DOHH2 (cell line): ENCODE results near the gene MEP1A.

ENCODE experiments used
- H3F3A ChIP-seq: fragments of 200-600 bp; sonication (generic), shearing (Covaris generic); 2 replicates; pipeline ENCODE4 v1.6.0; 2016; ENCODE audit warnings: antibody characterized with exemption, mild to moderate bottlenecking; ENCODE audit not compliant: control insufficient read depth, insufficient read depth
- H3K27ac ChIP-seq: fragments of 200-600 bp; sonication (generic); 2 replicates; pipeline ENCODE4 v1.5.1; 2014; ENCODE audit warnings: low read depth, mild to moderate bottlenecking, low read length, moderate library complexity
- H3K27me3 ChIP-seq: fragments of 200-600 bp; sonication (generic); 2 replicates; pipeline ENCODE4 v1.6.1; 2014; ENCODE audit warnings: mild to moderate bottlenecking, low read length, mixed read lengths; ENCODE audit not compliant: control insufficient read depth
- H3K36me3 ChIP-seq: fragments of 200-600 bp; sonication (generic); 2 replicates; pipeline ENCODE4 v1.6.1; 2014; ENCODE audit warnings: mild to moderate bottlenecking, low read length, moderate library complexity, mixed read lengths; ENCODE audit not compliant: control insufficient read depth
- H3K4me1 ChIP-seq: fragments of 200-600 bp; sonication (generic); 2 replicates; pipeline ENCODE4 v1.6.1; 2014; ENCODE audit warnings: mild to moderate bottlenecking, low read length, mixed read lengths; ENCODE audit not compliant: control insufficient read depth
- H3K4me2 ChIP-seq: fragments of 200-600 bp; sonication (generic); 2 replicates; pipeline ENCODE4 v1.6.0; 2014; ENCODE audit warnings: mild to moderate bottlenecking, low read length, moderate library complexity
- H3K4me3 ChIP-seq: fragments of 200-600 bp; sonication (generic); 2 replicates; pipeline ENCODE4 v1.5.1; 2014; ENCODE audit warnings: mild to moderate bottlenecking, low read length, mixed read lengths
- H3K79me2 ChIP-seq: fragments of 200-600 bp; sonication (generic); 2 replicates; pipeline ENCODE4 v1.6.1; 2014; ENCODE audit warnings: mild to moderate bottlenecking, low read length, mixed read lengths; ENCODE audit not compliant: control insufficient read depth
- H3K9me2 ChIP-seq: fragments of 200-600 bp; sonication (generic); replicated peaks from 2 replicates; pipeline ENCODE4 v1.6.1; 2014; ENCODE audit warnings: mild to moderate bottlenecking, low read length, mixed read lengths; ENCODE audit not compliant: control insufficient read depth
- H3K9me3 ChIP-seq: fragments of 200-600 bp; sonication (generic); 2 replicates; pipeline ENCODE4 v1.6.1; 2014; ENCODE audit warnings: antibody characterized with exemption, low read length, mixed read lengths; ENCODE audit not compliant: control insufficient read depth, insufficient read depth
- H4K20me1 ChIP-seq: fragments of 200-600 bp; sonication (generic); 2 replicates; pipeline ENCODE4 v1.6.0; 2014; ENCODE audit warnings: low read depth, mild to moderate bottlenecking, antibody characterized with exemption, low read length, moderate library complexity; ENCODE audit not compliant: control insufficient read depth, insufficient read depth
- CTCF ChIP-seq: fragments of 200-600 bp; sonication (generic); IDR thresholded peaks from one replicate; pipeline ENCODE4 v1.5.1; 2014; ENCODE audit warnings: antibody characterized with exemption, mild to moderate bottlenecking, low read depth, low read length; ENCODE audit not compliant: poor library complexity, severe bottlenecking
- EZH2phosphoT487 ChIP-seq: fragments of 200-600 bp; sonication (generic); IDR thresholded peaks from 2 replicates; pipeline ENCODE4 v1.6.1; 2017; ENCODE audit warnings: borderline replicate concordance, mild to moderate bottlenecking, antibody characterized with exemption, low read length, moderate library complexity, mixed read lengths

MEP1A gene

GRCh38 chr6:46746696-46747095, 46.5 kb upstream of the MEP1A start, which contains the start of gene ANKRD66:
ANKRD66 (plus strand) TSS chr6:46746933; CDS start chr6:46751949, 5,016 bp downstream.
- Histone ChIP-seq H3K4me2 (no peak within 1 kb of the TSS), H3K79me2 (no peaks in the 10 kb centered on the region), H3K36me3 (no peaks in the 10 kb centered on the region), H3K9me3 (no peaks in the 10 kb centered on the region), H3F3A (no peaks in the 10 kb centered on the region), H3K9me2 (no peaks in the 10 kb centered on the region), H3K27me3 (no peaks in the 10 kb centered on the region), H4K20me1 (no peaks in the 10 kb centered on the region), H3K27ac (no peak within 1 kb of the TSS), H3K4me3 (no peak within 1 kb of the TSS), H3K4me1 (no peaks in the 10 kb centered on the region)
- TF ChIP-seq CTCF (no peak), EZH2phosphoT487 (no peak)

GRCh38 chr6:46748940-46749503, 44.2 kb upstream of the MEP1A start:
- Histone ChIP-seq H3K4me1 (no peaks in the 10 kb centered on the region), H3K4me2 (no peak overlapping the region), H3K9me3 (no peaks in the 10 kb centered on the region), H3K9me2 (no peaks in the 10 kb centered on the region), H4K20me1 (no peaks in the 10 kb centered on the region), H3K4me3 (no peak overlapping the region), H3K36me3 (no peaks in the 10 kb centered on the region), H3K79me2 (no peaks in the 10 kb centered on the region), H3F3A (no peaks in the 10 kb centered on the region), H3K27me3 (no peaks in the 10 kb centered on the region), H3K27ac (no peak overlapping the region)
- no peak for TF ChIP-seq CTCF
- TF ChIP-seq EZH2phosphoT487, result no peak

GRCh38 chr6:46749731-46750130, 43.5 kb upstream of the MEP1A start:
- no peaks in the 10 kb centered on the region for H3K27me3 ChIP-seq
- H3K9me3 ChIP-seq, result no peaks in the 10 kb centered on the region
- H3K9me2 ChIP-seq, result no peaks in the 10 kb centered on the region
- no peak overlapping the region for H3K27ac ChIP-seq
- no peaks in the 10 kb centered on the region for H4K20me1 ChIP-seq
- H3F3A ChIP-seq, result no peaks in the 10 kb centered on the region
- no peak overlapping the region for H3K4me3 ChIP-seq
- TF ChIP-seq CTCF (no peak), EZH2phosphoT487 (no peak)
- H3K4me1 ChIP-seq, result no peaks in the 10 kb centered on the region
- no peaks in the 10 kb centered on the region for H3K36me3 ChIP-seq
- H3K4me2 ChIP-seq, result no peak overlapping the region
- H3K79me2 ChIP-seq, result no peaks in the 10 kb centered on the region
